ENCODE measurements around the gene COQ10B.

Gene COQ10B

GRCh38 chr2:197499594-197500502 is 46.5 kb downstream of the COQ10B start, which contains the start of the genes HSPD1 and HSPE1:
Gene HSPD1, minus strand, starts transcription at chr2:197499840. Its CDS starts 992 bp downstream, at chr2:197498848.
Gene HSPE1, plus strand, starts transcription at chr2:197500379. Its CDS starts 58 bp downstream, at chr2:197500437.
- DNase-seq (ENCODE audit: insufficient read length, low spot score), result peak; percentile 92
- peak; percentile 89 for FAIRE-seq

- DNase-seq (ENCODE audit: insufficient read length, low spot score) (no peak), FAIRE-seq (no peak)
Measured at GRCh38 chr2:197500503-197501131, 47.3 kb downstream of the COQ10B start.

- DNase-seq (ENCODE audit: insufficient read length, low spot score) (no peak), FAIRE-seq (no peak)
Measured at GRCh38 chr2:197502201-197502600, 48.8 kb downstream of the COQ10B start.

GRCh38 chr2:197502685-197503084 is 49.3 kb downstream of the COQ10B start:
- no peak for DNase-seq (ENCODE audit: insufficient read length, low spot score)
- no peak for FAIRE-seq

GRCh38 chr2:197504000-197504399 is 50.6 kb downstream of the COQ10B start:
- DNase-seq (ENCODE audit: insufficient read length, low spot score), result no peak
- FAIRE-seq, result no peak

- no peak for DNase-seq (ENCODE audit: insufficient read length, low spot score)
- no peak for FAIRE-seq
Measured at GRCh38 chr2:197504512-197504911, 51.2 kb downstream of the COQ10B start.

- FAIRE-seq (no peak), DNase-seq (ENCODE audit: insufficient read length, low spot score) (no peak)
Measured at GRCh38 chr2:197506658-197507057, 53.3 kb downstream of the COQ10B start.

GRCh38 chr2:197513915-197514314 is 60.6 kb downstream of the COQ10B start:
- DNase-seq (ENCODE audit: insufficient read length, low spot score), result no peak
- no peak for FAIRE-seq

GRCh38 chr2:197514754-197515153 is 61.4 kb downstream of the COQ10B start:
- peak; percentile 21 for DNase-seq (ENCODE audit: insufficient read length, low spot score)

GRCh38 chr2:197515315-197515738 is 62.0 kb downstream of the COQ10B start:
- DNase-seq (ENCODE audit: insufficient read length, low spot score) (no peak), FAIRE-seq (no peak)

More at GRCh38 chr2:197514754-197515153, 61.4 kb downstream of the COQ10B start:
- FAIRE-seq, result no peak

- FAIRE-seq, result peak; percentile 88
- peak; percentile 90 for DNase-seq (ENCODE audit: insufficient read length, low spot score)
Measured at GRCh38 chr2:197515739-197516392, 62.5 kb downstream of the COQ10B start, which contains the start of gene MOB4. Gene MOB4, plus strand, starts transcription at chr2:197516066. Its CDS starts 21 bp downstream, at chr2:197516087.

- FAIRE-seq (no peak), DNase-seq (ENCODE audit: insufficient read length, low spot score) (no peak)
Measured at GRCh38 chr2:197516393-197516761, 63.0 kb downstream of the COQ10B start.

- no peak for DNase-seq (ENCODE audit: insufficient read length, low spot score)
- no peak for FAIRE-seq
Measured at GRCh38 chr2:197517150-197517549, 63.8 kb downstream of the COQ10B start.
